Smooth muscle cell (in vitro differentiated cells): ENCODE measurements around the gene SNAPC4. TPM values are rescaled to one million over a fixed set of nuclear protein-coding genes. Genes with fewer than 3 reads are reported as not detected.

Source experiments
- DNase-seq: peaks from one replicate; lab custom pipeline; 2025; ENCODE audit not compliant: unreplicated experiment; lab: John Stamatoyannopoulos, UW
- H2AFZ ChIP-seq: fragments of 200-600 bp; sonication (generic); 2 replicates; pipeline ENCODE4 v1.6.0; 2016; ENCODE audit warnings: antibody characterized with exemption, low read depth, mild to moderate bottlenecking
- H3F3A ChIP-seq: fragments of 200-600 bp; sonication (generic); 2 replicates; pipeline ENCODE4 v1.6.0; 2017; ENCODE audit warnings: antibody characterized with exemption, low read depth
- H3K27ac ChIP-seq: fragments of 200-600 bp; sonication (generic); 2 replicates; pipeline ENCODE4 v1.5.1; 2016; ENCODE audit warnings: low read depth, mild to moderate bottlenecking
- H3K27me3 ChIP-seq: fragments of 200-600 bp; sonication (generic); 2 replicates; pipeline ENCODE4 v1.6.1; 2016; ENCODE audit warnings: low read depth, mild to moderate bottlenecking
- H3K36me3 ChIP-seq: fragments of 200-600 bp; sonication (generic); 2 replicates; pipeline ENCODE4 v1.5.1; 2016; ENCODE audit warnings: low read depth
- H3K4me1 ChIP-seq: fragments of 200-600 bp; sonication (generic); 2 replicates; pipeline ENCODE4 v1.5.1; 2016; ENCODE audit warnings: low read depth
- H3K4me2 ChIP-seq: fragments of 200-600 bp; sonication (generic); 2 replicates; pipeline ENCODE4 v1.6.0; 2016; ENCODE audit warnings: mild to moderate bottlenecking
- H3K4me3 ChIP-seq: fragments of 200-600 bp; sonication (generic); 2 replicates; pipeline ENCODE4 v1.5.1; 2016; ENCODE audit warnings: mild to moderate bottlenecking
- H3K79me2 ChIP-seq: fragments of 200-600 bp; sonication (generic); 2 replicates; pipeline ENCODE4 v1.6.0; 2016; ENCODE audit warnings: low read depth, mild to moderate bottlenecking
- H3K9ac ChIP-seq: fragments of 200-600 bp; sonication (generic); 2 replicates; pipeline ENCODE4 v1.6.0; 2016; ENCODE audit warnings: low read depth
- H3K9me3 ChIP-seq: fragments of 200-600 bp; sonication (generic); replicated peaks from 2 replicates; pipeline ENCODE4 v1.5.1; 2016; ENCODE audit warnings: low read depth
- H4K20me1 ChIP-seq: fragments of 200-600 bp; sonication (generic); 2 replicates; pipeline ENCODE4 v1.6.0; 2016; ENCODE audit warnings: low read depth
- CTCF ChIP-seq: fragments of 200-600 bp; sonication (generic); IDR thresholded peaks from 2 replicates; pipeline ENCODE4 v1.5.1; 2017; ENCODE audit warnings: borderline replicate concordance, mild to moderate bottlenecking, antibody characterized with exemption; ENCODE audit not compliant: insufficient read depth, poor library complexity, severe bottlenecking
- WGBS: methylation state at CpG from one replicate; pipeline ENCODE4 v1.1.7; 2016; ENCODE audit warnings: low lambda C conversion rate; 5-methylcytosine and 5-hydroxymethylcytosine counted together
- polyA plus RNA-seq: library from polyadenylated mRNA; unstranded; fragments of >200 nt; fragmentation: Nextera tagmentation; extraction: Ambion mirVana; gene quantifications from 2 replicates; pipeline ENCODE4 v1.2.1, GENCODE V29; 2016
- total RNA-seq: library from RNA; depleted of rRNA; stranded (reverse); fragments of >200 nt; gene quantifications from 2 replicates; pipeline ENCODE4 v1.2.3, GENCODE V29; 2014

SNAPC4 gene
- total and polyA plus RNA-seq, 2 experiments from 2014 or later = 4.2 to 9.0 TPM

GRCh38 chr9:136445799-136446198, 45.8 kb upstream of the SNAPC4 start:
- no peak for TF ChIP-seq CTCF
- H3K27me3 ChIP-seq = no peaks in the 10 kb centered on the region
- no peak overlapping the region for H3K4me2 ChIP-seq
- H2AFZ ChIP-seq = no peak overlapping the region
- no peaks in the 10 kb centered on the region for H3K36me3 ChIP-seq
- H3F3A ChIP-seq = peaks cover 21% of the 10 kb centered on the region
- no peak overlapping the region for H3K4me3 ChIP-seq
- peaks cover 93% of the 10 kb centered on the region for H4K20me1 ChIP-seq
- H3K9me3 ChIP-seq = no peaks in the 10 kb centered on the region
- H3K79me2 ChIP-seq = no peaks in the 10 kb centered on the region
- H3K4me1 ChIP-seq = no peaks in the 10 kb centered on the region
- no peak for DNase-seq
- no peak overlapping the region for H3K9ac ChIP-seq
- H3K27ac ChIP-seq = no peak overlapping the region
- 95% methylated on average over 7 of the region's 7 CpGs for WGBS

- 98% methylated on average over 20 of the region's 20 CpGs for WGBS
These were observed 44.1 kb upstream of the SNAPC4 start for GRCh38 chr9:136444102-136444501.

GRCh38 chr9:136443687-136444086, 43.7 kb upstream of the SNAPC4 start:
- no peak overlapping the region for H3K27ac ChIP-seq
- TF ChIP-seq CTCF = no peak
- DNase-seq = no peak
- H3K9me3 ChIP-seq = no peaks in the 10 kb centered on the region
- H3K9ac ChIP-seq = no peak overlapping the region
- no peaks in the 10 kb centered on the region for H3K27me3 ChIP-seq
- peaks cover 30% of the 10 kb centered on the region for H3F3A ChIP-seq
- WGBS = 97% methylated on average over 7 of the region's 7 CpGs
- peaks cover 8% of the 10 kb centered on the region for H3K79me2 ChIP-seq
- no peak overlapping the region for H3K4me2 ChIP-seq
- no peaks in the 10 kb centered on the region for H3K36me3 ChIP-seq
- H2AFZ ChIP-seq = no peak overlapping the region
- no peaks in the 10 kb centered on the region for H3K4me1 ChIP-seq
- H3K4me3 ChIP-seq = no peak overlapping the region
- H4K20me1 ChIP-seq = peaks cover 87% of the 10 kb centered on the region

More at GRCh38 chr9:136444102-136444501, 44.1 kb upstream of the SNAPC4 start:
- Histone ChIP-seq H2AFZ (no peak overlapping the region), H3K4me3 (no peak overlapping the region), H3F3A (peaks cover 30% of the 10 kb centered on the region), H3K36me3 (no peaks in the 10 kb centered on the region), H3K79me2 (peaks cover 4% of the 10 kb centered on the region), H3K27ac (no peak overlapping the region), H3K4me2 (no peak overlapping the region), H3K9ac (no peak overlapping the region), H3K4me1 (no peaks in the 10 kb centered on the region), H3K27me3 (no peaks in the 10 kb centered on the region), H4K20me1 (peaks cover 87% of the 10 kb centered on the region), H3K9me3 (no peaks in the 10 kb centered on the region)
- no peak for DNase-seq
- no peak for TF ChIP-seq CTCF

- peaks cover 14% of the 10 kb centered on the region for H3K79me2 ChIP-seq
- H3F3A ChIP-seq = peaks cover 30% of the 10 kb centered on the region
- H3K9me3 ChIP-seq = no peaks in the 10 kb centered on the region
- no peak overlapping the region for H3K9ac ChIP-seq
- DNase-seq = no peak
- peaks cover 90% of the 10 kb centered on the region for H4K20me1 ChIP-seq
- H2AFZ ChIP-seq = no peak overlapping the region
- H3K4me3 ChIP-seq = no peak overlapping the region
- H3K4me1 ChIP-seq = peaks cover 4% of the 10 kb centered on the region
- 96% methylated on average over 15 of the region's 15 CpGs for WGBS
- no peaks in the 10 kb centered on the region for H3K27me3 ChIP-seq
- H3K4me2 ChIP-seq = no peak overlapping the region
- H3K27ac ChIP-seq = no peak overlapping the region
- no peaks in the 10 kb centered on the region for H3K36me3 ChIP-seq
- no peak for TF ChIP-seq CTCF
These were observed 43.1 kb upstream of the SNAPC4 start for GRCh38 chr9:136443087-136443486.
